GM20000 (cell line): ENCODE results near the gene ANAPC15.
"Not testable (repeated sequence)": the region's sequence is repeated elsewhere in the genome, so short reads cannot be mapped to it uniquely, and the experiment has no call there.

Experiments used
- DNase-seq: peaks from one replicate; pipeline ENCODE4 v3.0.0; 2012; ENCODE audit warnings: low spot score
- TF ChIP-seq, protein P1 (sequence below): IDR thresholded peaks from 2 replicates; pipeline ENCODE4 v1.5.1; 2012; ENCODE audit warnings: mild to moderate bottlenecking, control low read depth; ENCODE audit errors: extremely low read depth, missing control alignments

ANAPC15 gene

DNA sequence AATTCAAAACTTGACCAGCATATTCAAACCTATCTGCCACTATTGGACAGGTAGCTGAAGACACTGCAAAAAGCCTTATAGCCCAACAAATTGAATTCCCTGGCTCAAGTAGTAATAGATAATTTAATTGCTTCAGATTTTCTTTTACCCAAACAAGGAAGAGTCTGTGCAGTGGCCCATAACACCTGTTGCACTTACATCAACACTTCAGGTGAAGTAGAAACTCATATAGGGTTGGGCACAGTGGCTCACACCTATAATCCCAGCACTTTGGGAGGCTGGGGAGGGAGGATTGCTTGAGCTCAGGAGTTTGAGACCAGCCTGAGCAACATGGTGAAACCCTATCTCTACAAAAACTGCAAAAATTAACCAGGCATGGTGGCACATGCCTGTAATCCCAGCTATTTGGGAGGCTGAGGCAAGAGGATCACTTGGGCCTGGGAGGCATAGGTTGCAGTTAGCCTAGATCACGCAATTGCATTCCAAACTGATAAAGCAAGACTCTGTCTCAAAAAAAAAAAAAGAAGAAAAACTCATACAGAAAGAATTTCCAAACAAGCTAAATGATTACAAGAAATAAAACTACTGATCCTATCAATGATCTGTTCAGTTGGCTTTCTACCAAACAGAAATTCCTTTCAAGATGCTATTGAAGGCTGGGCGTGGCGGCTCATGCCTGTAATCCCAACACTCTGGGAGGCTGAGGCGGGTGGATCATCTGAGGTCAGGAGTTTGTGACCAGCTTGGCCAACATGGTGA is 32.5 kb upstream of the ANAPC15 start:
- TF ChIP-seq, protein P1, sequence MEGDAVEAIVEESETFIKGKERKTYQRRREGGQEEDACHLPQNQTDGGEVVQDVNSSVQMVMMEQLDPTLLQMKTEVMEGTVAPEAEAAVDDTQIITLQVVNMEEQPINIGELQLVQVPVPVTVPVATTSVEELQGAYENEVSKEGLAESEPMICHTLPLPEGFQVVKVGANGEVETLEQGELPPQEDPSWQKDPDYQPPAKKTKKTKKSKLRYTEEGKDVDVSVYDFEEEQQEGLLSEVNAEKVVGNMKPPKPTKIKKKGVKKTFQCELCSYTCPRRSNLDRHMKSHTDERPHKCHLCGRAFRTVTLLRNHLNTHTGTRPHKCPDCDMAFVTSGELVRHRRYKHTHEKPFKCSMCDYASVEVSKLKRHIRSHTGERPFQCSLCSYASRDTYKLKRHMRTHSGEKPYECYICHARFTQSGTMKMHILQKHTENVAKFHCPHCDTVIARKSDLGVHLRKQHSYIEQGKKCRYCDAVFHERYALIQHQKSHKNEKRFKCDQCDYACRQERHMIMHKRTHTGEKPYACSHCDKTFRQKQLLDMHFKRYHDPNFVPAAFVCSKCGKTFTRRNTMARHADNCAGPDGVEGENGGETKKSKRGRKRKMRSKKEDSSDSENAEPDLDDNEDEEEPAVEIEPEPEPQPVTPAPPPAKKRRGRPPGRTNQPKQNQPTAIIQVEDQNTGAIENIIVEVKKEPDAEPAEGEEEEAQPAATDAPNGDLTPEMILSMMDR: no peak
- no peak for DNase-seq

GRCh38 chr11:72142543-72142942 is 30.0 kb upstream of the ANAPC15 start:
- not testable (repeated sequence) for DNase-seq

DNA sequence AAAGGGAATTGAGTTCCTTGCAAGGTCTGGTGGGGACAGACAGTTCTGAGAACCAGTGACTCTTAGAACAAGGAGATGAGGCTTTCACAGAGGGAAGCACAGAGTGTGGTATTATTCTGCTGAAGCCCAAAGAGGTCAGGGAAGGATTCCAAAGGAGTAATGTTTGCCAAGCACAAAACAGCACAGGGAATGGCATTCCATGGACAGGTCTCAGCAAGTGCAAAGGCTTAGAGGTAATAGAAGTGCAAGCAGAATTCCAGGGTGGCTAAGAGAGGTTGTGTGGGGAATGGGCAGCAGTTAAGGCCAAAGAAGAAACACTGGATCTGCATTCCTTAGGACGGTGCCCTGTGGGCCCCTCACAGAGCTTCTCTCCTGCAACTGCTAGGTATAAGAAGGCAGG is 29.6 kb upstream of the ANAPC15 start:
- not testable (repeated sequence) for DNase-seq

DNA sequence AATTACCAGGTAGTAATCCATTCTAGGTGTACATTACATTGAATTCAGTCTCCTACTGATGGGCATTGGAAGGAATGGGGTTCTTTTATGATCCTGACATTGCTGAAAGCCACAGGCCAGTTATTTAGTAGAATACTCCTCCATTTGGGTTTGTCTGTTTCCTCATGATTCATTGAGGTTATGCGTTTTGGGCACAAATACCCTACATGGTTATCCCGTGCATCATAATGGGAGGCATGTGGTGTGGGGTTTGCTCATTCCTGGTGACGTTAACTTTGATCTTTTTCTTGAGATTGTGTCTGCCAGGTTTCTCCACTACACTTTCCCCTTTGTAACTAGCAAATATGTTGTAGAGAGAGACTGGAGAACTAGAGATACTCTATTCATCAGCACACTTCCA is 28.6 kb upstream of the ANAPC15 start:
- TF ChIP-seq, protein P1: no peak
- DNase-seq: no peak

GRCh38 chr11:72140661-72141060 is 28.2 kb upstream of the ANAPC15 start:
- TF ChIP-seq, protein P1: no peak
- no peak for DNase-seq

DNA sequence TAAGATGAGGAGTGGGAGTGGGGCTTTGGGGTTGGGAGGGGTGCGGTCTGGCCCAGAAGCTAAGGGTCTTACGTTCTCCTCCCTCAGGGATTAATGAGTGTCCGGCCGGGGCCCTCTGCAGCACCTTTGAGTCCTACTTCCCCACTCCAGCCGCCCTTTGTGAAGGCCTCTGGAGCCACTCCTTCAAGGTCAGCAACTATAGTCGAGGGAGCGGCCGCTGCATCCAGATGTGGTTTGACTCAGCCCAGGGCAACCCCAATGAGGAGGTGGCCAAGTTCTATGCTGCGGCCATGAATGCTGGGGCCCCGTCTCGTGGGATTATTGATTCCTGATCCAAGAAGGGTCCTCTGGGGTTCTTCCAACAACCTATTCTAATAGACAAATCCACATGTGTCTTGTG is 27.0 kb upstream of the ANAPC15 start:
- DNase-seq: no peak

DNA sequence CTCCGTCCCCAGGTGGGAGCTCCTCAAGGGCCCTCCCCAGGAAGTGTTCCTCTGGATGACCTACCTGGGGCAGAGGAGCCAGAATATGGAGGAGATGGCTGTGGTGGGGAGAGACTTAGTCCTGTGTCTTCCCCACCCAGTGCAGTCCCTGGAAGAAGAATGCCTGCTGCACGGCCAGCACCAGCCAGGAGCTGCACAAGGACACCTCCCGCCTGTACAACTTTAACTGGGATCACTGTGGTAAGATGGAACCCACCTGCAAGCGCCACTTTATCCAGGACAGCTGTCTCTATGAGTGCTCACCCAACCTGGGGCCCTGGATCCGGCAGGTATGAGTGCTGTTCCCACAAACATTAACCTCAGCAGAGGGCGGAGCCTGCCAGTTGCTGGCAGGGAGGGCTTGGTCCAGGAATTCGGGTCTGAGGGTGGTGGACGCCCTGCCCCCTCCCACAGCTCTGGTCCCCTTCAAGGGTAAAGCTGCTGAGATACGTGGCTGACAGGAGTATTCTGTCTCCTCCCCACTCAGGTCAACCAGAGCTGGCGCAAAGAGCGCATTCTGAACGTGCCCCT is 26.4 kb upstream of the ANAPC15 start:
- DNase-seq: no peak
- TF ChIP-seq, protein P1: no peak

More for the DNA sequence above, 27.0 kb upstream of the ANAPC15 start:
- TF ChIP-seq, protein P1: no peak

DNA sequence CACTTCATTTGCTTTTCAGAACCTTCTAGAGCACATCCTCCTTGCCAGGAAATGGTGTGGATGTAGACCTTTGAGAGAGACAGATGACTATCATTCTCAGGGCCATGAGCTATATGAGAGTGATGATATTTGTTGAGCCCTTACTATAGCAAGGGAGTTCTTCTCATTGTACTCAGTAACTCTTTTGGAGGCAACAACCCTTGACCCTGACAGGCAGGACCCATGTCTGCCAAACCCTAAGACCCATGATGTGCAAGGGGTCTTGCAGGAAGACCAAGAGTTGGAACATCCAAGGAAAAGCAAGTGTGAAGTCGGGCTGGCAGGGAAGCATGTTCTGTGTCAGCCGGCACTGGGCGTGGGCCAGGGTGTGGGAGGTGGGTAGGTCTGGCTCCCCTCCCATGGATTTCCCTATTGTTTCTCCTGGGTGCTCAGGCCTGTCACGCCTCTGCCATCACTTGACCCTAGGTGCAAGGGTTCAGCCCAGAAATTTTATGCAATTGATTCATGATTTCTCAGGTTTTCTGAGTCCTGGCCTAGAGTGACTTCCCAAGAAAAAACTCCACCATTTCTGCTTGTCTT is 24.3 kb upstream of the ANAPC15 start:
- DNase-seq: no peak
- TF ChIP-seq, protein P1: no peak
